GM19395 (cell line): ENCODE results near the gene CENPX.

Experiments used
- ATAC-seq: cut with Tn5 transposase; IDR thresholded peaks from one replicate; pipeline ENCODE4 v1.9.1; 2021; ENCODE audit warnings: mild to moderate bottlenecking, moderate library complexity; ENCODE audit not compliant: unreplicated experiment

The CENPX gene

GRCh38 chr17:82025401-82026107 is 2.9 kb upstream of the CENPX start:
- ATAC-seq = no peak

GRCh38 chr17:82024859-82025258 is 2.2 kb upstream of the CENPX start:
- ATAC-seq = no peak

GRCh38 chr17:82023447-82024241 is 966 bp upstream of the CENPX start:
- ATAC-seq = peak; percentile 15

- ATAC-seq = peak; percentile 85
Observed at GRCh38 chr17:82022981-82023446, 336 bp upstream of the CENPX start, which contains the start of gene LRRC45. Gene LRRC45, plus strand, starts transcription at chr17:82023305. Its CDS starts 339 bp downstream, at chr17:82023644.

GRCh38 chr17:82021900-82022309 is 773 bp downstream of the CENPX start:
- no peak for ATAC-seq

- no peak for ATAC-seq
Observed at GRCh38 chr17:82021107-82021899, 1.4 kb downstream of the CENPX start.

- ATAC-seq = no peak
Observed at GRCh38 chr17:82020572-82021106, 2.0 kb downstream of the CENPX start.

GRCh38 chr17:82019690-82020571 is 2.7 kb downstream of the CENPX start:
- no peak for ATAC-seq

- no peak for ATAC-seq
Observed at GRCh38 chr17:82018989-82019689, 3.5 kb downstream of the CENPX start.

GRCh38 chr17:82018152-82018988 is 4.3 kb downstream of the CENPX start:
- ATAC-seq = no peak

- no peak for ATAC-seq
Observed at GRCh38 chr17:82017612-82018151, 5.0 kb downstream of the CENPX start.

GRCh38 chr17:82016875-82017459 is 5.7 kb downstream of the CENPX start:
- no peak for ATAC-seq

GRCh38 chr17:82016061-82016874 is 6.4 kb downstream of the CENPX start:
- no peak for ATAC-seq

- no peak for ATAC-seq
Observed at GRCh38 chr17:82015311-82015971, 7.2 kb downstream of the CENPX start.

- no peak for ATAC-seq
Observed at GRCh38 chr17:82014971-82015310, 7.7 kb downstream of the CENPX start.

GRCh38 chr17:82014432-82014831 is 8.2 kb downstream of the CENPX start:
- ATAC-seq = no peak
